HG02973 (cell line): ENCODE data around the gene PEX16.

ENCODE experiments used
- ATAC-seq: cut with Tn5 transposase; IDR thresholded peaks from one replicate; pipeline ENCODE4 v1.9.1; 2021; ENCODE audit warnings: moderate library complexity; ENCODE audit not compliant: unreplicated experiment

PEX16 gene

DNA sequence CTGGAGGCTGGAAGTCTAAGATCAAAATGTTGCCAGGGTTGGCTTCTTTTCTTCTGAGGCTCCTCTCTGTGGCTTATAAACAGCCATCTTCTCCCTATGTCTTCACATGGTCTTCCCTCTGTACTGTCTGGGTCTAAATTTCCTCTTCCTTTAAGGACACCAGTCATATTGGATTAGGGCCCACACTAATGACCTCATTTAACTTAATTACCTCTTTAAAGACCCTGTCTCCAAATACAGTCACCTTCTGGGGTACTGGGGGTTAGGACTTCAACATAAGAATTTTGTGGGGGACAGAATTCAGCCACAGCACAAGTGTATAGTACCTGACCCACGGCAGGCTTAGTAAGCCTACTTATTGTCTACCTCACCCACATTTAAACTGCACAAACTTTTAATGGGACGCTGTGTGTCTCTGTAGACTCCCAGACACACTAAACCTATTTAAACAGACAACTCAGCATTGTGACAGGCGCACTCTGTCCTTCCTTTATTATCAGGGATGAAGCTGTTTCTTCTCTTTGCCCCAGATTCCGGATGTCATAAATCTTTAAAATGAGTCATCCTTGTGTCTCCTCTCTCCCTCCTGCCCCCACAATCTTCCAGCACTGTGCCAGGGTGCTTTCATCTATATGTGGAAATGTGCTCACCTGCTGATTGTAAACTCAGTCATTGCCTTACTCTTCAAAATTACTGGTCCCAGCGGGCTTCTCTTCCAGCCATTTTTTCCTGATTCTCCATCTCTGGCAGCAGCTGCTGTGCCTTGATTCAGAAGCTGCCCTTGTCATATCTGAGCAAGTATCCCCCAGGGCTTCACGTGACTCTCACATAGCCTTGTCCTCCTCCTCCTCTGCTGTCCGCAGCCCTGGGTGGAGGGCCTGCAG, 37.6 kb downstream of the PEX16 start:
- no peak for ATAC-seq

DNA sequence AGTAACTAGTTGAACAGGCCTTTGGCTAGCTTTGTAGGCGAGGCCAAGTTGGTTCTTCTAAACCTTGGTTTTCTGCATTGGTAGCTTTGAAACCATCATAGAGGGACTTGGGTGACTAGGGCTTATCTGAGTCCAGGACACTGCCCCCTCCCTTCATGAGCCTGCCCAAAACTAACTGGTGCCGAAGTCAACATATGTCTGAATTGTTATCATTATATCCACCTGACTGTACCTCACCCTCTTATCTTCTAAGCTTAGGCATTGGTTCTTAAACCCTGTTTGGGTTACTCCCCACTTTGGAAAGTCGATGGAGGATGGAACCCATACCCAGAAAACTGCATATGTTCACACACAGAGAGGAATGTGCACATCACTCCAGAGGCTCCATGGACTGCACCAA, 39.8 kb downstream of the PEX16 start:
- no peak for ATAC-seq

DNA sequence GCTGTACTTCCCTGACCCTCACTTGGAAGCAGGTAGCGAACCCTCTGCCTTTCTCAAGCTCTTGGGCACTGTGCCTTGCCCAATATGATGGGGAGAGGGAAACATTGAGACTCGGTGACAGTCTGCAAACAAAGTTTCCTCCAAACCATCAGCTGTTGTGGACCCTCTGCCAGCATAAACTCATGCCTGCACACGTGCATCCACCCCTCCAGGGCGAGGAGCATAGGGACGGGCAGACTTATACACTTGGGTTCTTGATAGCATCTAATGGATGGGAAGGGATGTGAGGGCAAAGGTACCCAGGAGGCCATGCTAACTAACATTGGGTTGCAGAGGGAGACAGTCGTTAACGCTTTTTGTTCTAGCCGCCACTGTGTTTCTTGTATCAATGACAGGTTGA, 40.5 kb downstream of the PEX16 start:
- no peak for ATAC-seq

DNA sequence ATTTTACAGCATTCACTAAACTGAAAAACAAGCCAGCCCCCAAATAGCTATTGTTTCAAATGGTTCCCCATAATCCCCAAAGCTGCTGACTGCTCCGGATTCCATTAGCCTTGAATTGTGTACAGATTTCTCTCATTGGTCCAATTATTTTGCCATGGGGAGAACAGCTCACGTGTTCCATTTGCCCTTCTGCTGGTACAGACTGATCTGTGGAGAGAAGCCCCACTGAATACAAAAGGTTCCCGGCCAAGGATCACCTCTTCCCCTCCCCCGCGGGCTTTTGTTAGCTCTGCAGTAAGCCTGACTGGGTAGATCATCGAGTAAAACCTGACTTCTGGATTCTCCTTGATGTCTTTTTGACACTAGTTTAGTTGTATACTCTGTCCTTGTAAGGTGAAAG, 41.3 kb downstream of the PEX16 start:
- ATAC-seq, result no peak

DNA sequence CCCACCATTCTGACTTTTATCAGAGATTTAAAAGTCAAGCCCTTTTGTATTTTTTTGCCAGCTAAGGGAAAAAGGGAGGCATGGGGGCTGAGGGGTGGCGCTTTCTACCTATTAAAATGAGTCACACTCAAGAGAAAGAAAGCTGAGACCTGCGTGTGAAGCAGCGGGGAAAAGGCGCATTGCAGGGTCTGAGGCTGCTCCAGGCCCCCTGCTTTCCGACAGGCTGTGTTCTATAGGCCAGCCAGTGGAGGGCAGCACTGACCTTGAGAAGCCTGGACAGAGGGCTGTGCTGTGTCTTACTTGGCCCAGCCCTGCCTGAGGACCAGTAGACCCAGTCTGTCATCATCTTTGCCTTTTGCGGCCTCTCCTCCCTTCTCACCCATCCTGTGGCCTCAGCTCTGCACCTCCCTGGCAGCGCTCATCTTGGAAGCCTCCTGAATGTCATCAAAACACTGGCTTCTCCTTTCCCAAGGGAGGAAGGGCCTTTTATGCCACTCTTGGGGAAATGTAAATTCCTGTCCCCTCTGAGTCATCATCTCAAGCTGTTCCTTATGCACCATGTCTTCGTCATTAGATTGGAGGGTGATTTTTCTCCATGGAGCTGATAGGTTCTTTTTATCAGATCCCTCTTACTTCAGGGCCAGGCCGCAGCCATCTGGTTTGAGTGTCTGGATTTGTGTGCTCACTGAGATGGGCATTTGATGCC, 44.9 kb downstream of the PEX16 start:
- ATAC-seq, result no peak

DNA sequence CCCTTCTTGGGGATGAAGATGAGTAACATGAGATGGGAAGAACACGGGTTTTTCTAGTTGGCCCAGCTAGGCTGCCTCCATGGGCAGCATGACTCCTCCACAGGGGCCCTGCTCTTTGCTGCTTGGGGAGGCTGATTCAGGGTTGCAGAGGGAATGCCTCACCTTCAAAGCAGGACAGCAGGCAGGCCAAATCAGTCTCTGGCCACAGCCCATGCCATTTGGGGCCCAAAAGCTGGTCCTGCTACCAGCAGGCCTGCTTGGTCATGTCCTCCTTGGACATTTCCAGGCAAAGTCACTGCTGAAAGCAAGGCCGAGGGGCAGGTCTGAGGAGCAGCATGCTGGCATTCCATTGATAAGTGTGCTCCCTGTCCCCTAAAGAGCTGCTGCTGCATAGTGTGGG, 46.0 kb downstream of the PEX16 start:
- no peak for ATAC-seq

DNA sequence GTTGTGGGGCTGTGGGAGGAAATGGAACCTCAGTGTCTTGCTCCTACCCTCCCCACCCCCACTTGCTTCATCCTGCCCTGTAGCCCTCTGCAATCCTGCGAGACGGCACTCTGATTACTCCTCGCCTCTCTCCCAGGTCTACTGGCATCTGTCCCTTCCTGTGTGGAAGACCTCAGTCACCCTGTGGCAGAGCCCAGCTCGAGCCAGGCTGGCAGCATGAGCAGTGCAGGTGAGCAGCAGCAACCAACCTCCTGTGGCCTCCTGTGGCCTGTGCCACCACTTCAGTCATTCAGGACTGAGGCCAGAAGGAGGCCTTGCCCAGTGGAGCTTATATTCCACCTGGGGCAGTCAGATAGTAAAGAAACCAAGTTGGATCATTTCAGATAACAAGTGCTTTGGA, 47.0 kb downstream of the PEX16 start:
- ATAC-seq, result no peak

DNA sequence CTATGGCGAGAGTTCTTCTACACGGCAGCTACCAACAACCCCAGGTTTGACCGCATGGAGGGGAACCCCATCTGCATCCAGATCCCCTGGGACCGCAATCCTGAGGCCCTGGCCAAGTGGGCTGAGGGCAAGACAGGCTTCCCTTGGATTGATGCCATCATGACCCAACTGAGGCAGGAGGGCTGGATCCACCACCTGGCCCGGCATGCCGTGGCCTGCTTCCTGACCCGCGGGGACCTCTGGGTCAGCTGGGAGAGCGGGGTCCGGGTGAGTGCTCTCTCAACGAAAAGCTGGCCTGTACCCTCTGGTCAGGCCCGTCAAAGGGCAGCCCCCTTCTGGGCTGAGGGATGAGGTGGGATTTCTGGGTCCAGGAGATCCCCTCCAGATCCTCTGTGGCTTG, 48.1 kb downstream of the PEX16 start:
- ATAC-seq, result no peak

DNA sequence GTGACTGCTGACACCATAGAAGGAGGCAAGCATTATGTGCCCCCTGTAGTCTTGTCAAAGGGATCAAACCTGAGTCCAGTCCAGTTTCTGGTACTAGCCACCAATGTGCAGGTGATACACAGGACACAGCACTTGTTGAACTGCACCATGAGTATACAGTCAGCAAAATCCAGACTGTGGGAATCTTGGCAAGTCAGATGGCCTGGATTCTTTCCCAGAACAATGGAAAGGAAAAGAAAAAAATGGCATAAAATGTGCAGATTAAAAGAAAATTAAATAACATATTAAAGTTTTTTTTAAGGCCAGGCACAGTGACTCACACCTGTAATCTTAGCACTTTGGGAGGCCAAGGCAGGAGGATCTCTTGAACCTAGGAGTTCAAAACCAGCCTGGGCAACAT, 53.6 kb downstream of the PEX16 start:
- no peak for ATAC-seq

DNA sequence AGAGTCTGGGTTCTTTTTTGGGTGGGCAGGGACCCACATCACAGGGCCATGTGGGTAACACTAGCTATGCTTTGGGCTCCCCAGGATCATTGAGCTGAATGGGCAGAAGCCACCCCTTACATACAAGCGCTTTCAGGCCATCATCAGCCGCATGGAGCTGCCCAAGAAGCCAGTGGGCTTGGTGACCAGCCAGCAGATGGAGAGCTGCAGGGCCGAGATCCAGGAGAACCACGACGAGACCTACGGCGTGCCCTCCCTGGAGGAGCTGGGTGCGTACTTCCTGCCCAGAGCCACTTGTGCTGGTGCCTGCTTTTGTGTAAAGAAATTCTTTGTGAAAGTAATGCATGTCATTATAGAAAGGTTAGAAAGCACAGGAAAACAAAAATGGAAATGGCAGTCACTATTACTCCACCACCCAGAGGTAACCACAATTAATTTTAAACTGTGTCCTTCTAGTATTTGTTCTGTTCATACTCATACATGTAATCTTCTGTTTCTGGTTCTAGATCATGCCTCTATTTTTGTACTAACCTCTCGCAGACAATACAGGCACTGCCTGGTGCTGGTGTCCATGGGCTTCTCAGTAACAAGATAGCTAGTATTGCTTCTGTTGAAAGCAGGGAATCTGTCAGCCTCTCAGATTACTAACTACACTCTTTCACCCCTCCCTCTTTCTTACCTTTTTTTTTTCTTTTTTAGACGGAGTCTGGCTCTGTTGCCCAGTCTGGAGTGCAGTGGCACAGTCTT, 56.7 kb downstream of the PEX16 start:
- no peak for ATAC-seq

DNA sequence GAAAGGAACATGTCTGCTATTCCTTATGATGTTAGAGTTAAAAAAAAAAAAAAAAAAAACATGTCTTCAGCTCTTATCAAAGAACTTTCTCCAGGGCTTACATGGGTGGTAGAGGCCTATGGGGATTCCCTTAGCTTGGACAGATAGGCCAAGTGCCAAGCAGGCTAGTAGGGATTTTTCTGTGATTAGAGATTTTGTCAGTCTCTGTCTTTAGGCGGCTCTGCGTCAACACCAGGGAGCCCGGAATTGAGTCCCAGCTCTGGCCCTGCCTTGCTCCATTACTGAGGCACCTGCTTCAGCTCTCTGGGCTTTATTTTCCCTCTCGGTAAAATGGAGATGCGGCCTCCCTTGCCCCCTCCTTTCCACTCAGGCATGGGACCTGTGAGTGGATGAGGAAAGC, 57.3 kb downstream of the PEX16 start:
- no peak for ATAC-seq
